Activated naive CD4-positive, alpha-beta T cell treated with anti-CD3 and anti-CD28 coated beads, Interleukin-2, amount 50 U/mL, for 72 hours (primary cell): ENCODE results near the gene ZNF432. TPM values are rescaled to one million over a fixed set of nuclear protein-coding genes. Genes with fewer than 3 reads are reported as not detected.
"Not testable (repeated sequence)": the region's sequence is repeated elsewhere in the genome, so short reads cannot be mapped to it uniquely, and the experiment has no call there.

Experiments used
- ATAC-seq, 2 donors: fragments of 150-1000 bp; cut with Tn5 transposase; 2 replicates each; pipeline ENCODE4 v1.10.0; 2021; ENCODE audit warnings: mild to moderate bottlenecking in 2 of 2, moderate library complexity in 2 of 2
- DNase-seq, 2 donors: peaks; one replicate each; pipeline ENCODE4 v3.0.0; 2021 to 2022; ENCODE audit warnings: low spot score in 2 of 2
- H3K27ac Mint-ChIP-seq, 2 donors: one replicate each; pipeline ENCODE4 v1.8.0; 2022; ENCODE audit warnings: mild to moderate bottlenecking in 2 of 2, mixed read lengths in 2 of 2
- H3K36me3 Mint-ChIP-seq, 2 donors: one replicate each; pipeline ENCODE4 v1.8.0; 2022; ENCODE audit warnings: mixed read lengths in 2 of 2
- H3K9me3 Mint-ChIP-seq, 2 donors: one replicate each; pipeline ENCODE4 v1.8.0; 2022; ENCODE audit warnings: mixed read lengths in 2 of 2
- total RNA-seq, 2 donors: library from RNA; stranded (reverse); gene quantifications; one replicate each; pipeline ENCODE4 v1.2.3, GENCODE V29; 2022

Gene ZNF432
- total RNA-seq, 2 donors from 2014 or later = 15.9 to 17.9 TPM

DNA sequence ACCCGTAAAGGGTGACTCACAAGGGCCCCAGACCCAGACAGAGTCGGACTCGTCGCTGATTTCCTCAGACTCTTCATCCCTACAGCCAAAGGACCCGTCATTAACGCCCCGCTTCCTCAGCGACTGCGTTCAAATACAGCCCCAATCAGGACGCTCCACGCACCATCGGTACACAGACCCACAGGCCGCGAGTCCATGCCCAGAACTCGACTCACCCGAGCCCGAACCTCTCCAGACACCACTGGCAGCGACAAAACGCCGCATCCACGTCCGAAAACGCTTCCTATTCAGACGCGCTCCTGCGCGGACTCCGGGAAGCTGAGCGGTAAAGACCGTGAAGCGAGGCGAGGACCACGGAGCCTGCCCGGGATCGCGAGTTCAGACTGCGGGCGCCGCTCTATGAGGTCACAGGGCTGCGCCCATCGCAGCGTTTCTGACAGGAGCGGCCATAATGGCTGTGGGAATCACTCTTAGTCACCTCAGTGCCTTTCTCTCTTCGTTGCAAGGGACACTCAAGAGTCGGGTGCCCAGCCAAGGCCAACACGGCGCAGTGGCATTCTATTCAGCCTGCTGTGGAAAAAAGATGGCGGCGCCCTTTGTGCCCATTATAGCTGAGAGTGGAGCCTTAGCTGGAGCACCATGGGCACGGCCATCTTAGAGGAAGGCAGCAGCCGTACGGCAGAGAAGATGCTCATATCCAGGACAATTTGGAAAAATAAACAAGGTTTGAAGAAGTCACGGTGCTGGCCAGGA, 20.4 kb downstream of the ZNF432 start, which contains the start of gene ZNF614:
Gene ZNF614 (minus strand): TSS at position 353 of the 753 bp plus-strand sequence. CDS start 2,634 bp downstream, outside the sequence.
- peaks cover 74 to 88% of the 10 kb centered on the region in 2 donors for H3K36me3 Mint-ChIP-seq
- peaks cover 32 to 43% of the 10 kb centered on the region in 2 donors for H3K9me3 Mint-ChIP-seq
- peak; percentile 91 to 95 for ATAC-seq
- peak; percentile 76 to 88 for DNase-seq
- H3K27ac Mint-ChIP-seq = peak within 1 kb of the TSS; percentile 95 to 96

DNA sequence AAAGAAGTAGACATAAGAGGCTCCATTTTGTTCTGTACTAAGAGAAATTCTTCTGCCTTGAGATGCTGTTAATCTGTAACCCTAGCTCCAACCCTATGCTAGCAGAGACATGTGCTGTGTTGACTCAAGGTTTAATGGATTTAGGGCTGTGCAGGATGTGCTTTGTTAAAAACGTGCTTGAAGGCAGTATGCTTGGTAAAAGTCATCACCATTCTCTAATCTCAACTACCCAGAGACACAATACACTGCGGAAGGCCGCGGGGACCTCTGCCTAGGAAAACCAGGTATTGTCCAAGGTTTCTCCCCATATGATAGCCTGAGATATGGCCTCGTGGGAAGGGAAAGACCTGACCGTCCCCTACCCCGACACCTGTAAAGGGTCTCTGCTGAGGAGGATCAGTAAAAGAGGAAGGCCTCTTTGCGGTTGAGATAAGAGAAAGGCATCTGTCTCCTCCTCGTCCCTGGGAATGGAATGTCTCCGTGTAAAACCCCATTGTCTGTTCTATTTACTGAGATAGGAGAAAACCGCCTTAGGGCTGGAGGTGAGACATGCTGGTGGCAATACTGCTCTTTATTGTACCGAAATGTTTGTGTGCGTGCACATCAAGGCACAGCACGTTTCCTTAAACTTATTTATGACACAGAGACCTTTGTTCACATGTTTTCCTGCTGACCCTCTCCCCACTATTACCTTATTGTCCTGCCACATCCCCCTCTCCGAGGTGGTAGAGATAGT, 22.2 kb downstream of the ZNF432 start:
- H3K27ac Mint-ChIP-seq, DNase-seq, ATAC-seq: not testable (repeated sequence)
- Mint-ChIP-seq H3K36me3 (peaks cover 81 to 95% of the 10 kb centered on the region in 2 donors), H3K9me3 (peaks cover 37 to 41% of the 10 kb centered on the region in 2 donors)

- not testable (repeated sequence) for DNase-seq, H3K27ac Mint-ChIP-seq, ATAC-seq
- peaks cover 38 to 42% of the 10 kb centered on the region in 2 donors for H3K9me3 Mint-ChIP-seq
- peaks cover 91 to 95% of the 10 kb centered on the region in 2 donors for H3K36me3 Mint-ChIP-seq
Observed at GRCh38 chr19:52024478-52024877, 24.2 kb downstream of the ZNF432 start.

- Mint-ChIP-seq H3K36me3 (peaks cover 85 to 97% of the 10 kb centered on the region in 2 donors), H3K9me3 (peaks cover 44% of the 10 kb centered on the region in 2 donors), H3K27ac (no peak overlapping the region)
- DNase-seq = no peak
- no peak for ATAC-seq
Observed at GRCh38 chr19:52022193-52022592, 26.4 kb downstream of the ZNF432 start.

DNA sequence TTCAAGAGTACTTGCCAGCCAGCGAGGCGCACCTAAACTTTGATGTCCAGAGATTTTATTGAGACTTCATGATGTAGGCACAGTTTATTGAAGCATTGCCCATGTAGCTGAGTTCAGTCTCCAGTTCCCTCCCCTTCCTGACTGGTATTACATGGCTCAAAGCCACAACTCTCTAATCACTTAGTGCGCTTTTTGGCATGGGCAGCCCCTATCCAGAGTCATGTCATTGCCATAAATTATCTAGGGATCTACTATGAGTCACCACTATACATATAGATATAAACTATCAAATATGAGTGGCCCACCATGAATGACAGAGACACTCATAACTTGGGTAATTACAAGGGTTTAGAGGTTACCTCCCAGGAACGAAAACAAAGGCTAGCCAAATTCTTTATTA, 28.1 kb downstream of the ZNF432 start:
- no peak for DNase-seq
- no peak overlapping the region for H3K27ac Mint-ChIP-seq
- peaks cover 85 to 97% of the 10 kb centered on the region in 2 donors for H3K36me3 Mint-ChIP-seq
- peak in 1 of 2 donors; percentile 44 for ATAC-seq
- peaks cover 49 to 52% of the 10 kb centered on the region in 2 donors for H3K9me3 Mint-ChIP-seq

GRCh38 chr19:52010674-52011073, 38.0 kb downstream of the ZNF432 start:
- DNase-seq (no peak), ATAC-seq (no peak)
- peaks cover 16 to 21% of the 10 kb centered on the region in 2 donors for H3K9me3 Mint-ChIP-seq
- no peak overlapping the region for H3K27ac Mint-ChIP-seq
- H3K36me3 Mint-ChIP-seq = peaks cover 42 to 80% of the 10 kb centered on the region in 2 donors

DNA sequence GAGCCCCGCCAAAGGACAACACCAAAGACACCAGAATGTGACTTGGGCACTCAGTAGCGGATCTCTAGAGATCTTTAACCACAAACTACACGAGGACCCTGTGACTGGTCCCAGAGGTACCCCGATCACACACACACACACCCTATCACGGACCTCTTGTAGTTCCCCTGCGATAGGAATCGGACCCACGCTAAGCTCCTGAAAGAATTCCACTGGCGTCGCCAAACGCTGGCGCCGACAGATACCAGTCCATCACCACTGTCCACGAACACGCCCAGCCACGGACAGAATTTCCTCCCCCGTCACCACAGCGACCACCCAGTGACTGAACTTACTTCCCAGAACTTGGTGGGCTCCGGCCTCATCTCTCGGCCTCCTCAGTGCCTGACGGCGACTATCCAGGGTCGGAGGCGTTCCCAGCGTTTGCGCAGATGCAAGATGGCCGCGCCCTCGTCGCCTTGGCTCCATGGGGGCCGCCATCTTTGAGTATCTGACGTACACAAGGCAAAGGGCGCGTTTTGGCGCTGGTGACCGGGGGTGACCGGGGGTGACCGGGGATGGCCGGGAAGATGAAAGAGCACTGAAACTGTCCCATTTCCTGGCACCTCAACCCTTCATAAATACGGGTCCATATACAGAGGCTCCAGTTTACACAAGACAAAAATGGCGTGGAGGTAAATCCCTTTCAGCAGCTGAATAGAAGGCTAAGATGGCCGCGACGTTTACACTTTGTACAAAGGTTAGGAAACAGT, 40.7 kb downstream of the ZNF432 start, which contains the start of gene ZNF615:
Gene ZNF615 (minus strand): TSS at position 406 of the 752 bp plus-strand sequence. CDS start 4,500 bp downstream, outside the sequence.
- Mint-ChIP-seq H3K27ac (peak within 1 kb of the TSS; percentile 90 to 98), H3K36me3 (peaks cover 45 to 89% of the 10 kb centered on the region in 2 donors), H3K9me3 (peaks cover 21 to 23% of the 10 kb centered on the region in 2 donors)
- peak; percentile 95 to 97 for ATAC-seq
- DNase-seq = peak; percentile 87 to 89

GRCh38 chr19:52007451-52007805, 41.2 kb downstream of the ZNF432 start:
- ATAC-seq (peak; percentile 4 to 20), DNase-seq (no peak)
- H3K9me3 Mint-ChIP-seq = peaks cover 21% of the 10 kb centered on the region in 2 donors
- peaks cover 42 to 86% of the 10 kb centered on the region in 2 donors for H3K36me3 Mint-ChIP-seq
- H3K27ac Mint-ChIP-seq = peak overlapping the region; percentile 90 to 98

- ATAC-seq (no peak), DNase-seq (no peak)
- peaks cover 50% of the 10 kb centered on the region in 2 donors for H3K9me3 Mint-ChIP-seq
Observed at GRCh38 chr19:51994048-51994644, 54.5 kb downstream of the ZNF432 start.

DNA sequence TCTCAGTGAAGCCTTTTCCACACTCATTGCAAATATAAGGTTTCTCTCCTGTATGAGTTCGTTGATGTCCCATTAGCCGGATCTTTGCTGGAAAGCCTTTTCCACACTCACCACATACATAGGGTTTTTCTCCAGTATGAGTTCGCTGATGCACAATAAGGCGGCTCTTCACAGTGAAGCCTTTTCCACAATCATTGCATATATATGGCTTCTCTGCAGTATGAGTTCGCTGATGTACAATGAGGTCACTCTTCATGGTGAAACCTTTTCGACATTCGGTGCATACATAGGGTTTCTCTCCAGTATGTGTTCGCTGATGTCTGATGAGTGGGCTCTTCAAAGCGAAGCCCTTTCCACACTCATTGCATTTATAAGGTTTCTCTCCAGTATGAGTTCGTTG, 55.2 kb downstream of the ZNF432 start:
- Mint-ChIP-seq H3K9me3 (peaks cover 55% of the 10 kb centered on the region in 2 donors), H3K27ac (no peak overlapping the region), H3K36me3 (peaks cover 78 to 88% of the 10 kb centered on the region in 2 donors)
- ATAC-seq (no peak), DNase-seq (no peak)

More at GRCh38 chr19:51994048-51994644, 54.5 kb downstream of the ZNF432 start:
- H3K27ac Mint-ChIP-seq = no peak overlapping the region
- H3K36me3 Mint-ChIP-seq = peaks cover 78 to 88% of the 10 kb centered on the region in 2 donors

DNA sequence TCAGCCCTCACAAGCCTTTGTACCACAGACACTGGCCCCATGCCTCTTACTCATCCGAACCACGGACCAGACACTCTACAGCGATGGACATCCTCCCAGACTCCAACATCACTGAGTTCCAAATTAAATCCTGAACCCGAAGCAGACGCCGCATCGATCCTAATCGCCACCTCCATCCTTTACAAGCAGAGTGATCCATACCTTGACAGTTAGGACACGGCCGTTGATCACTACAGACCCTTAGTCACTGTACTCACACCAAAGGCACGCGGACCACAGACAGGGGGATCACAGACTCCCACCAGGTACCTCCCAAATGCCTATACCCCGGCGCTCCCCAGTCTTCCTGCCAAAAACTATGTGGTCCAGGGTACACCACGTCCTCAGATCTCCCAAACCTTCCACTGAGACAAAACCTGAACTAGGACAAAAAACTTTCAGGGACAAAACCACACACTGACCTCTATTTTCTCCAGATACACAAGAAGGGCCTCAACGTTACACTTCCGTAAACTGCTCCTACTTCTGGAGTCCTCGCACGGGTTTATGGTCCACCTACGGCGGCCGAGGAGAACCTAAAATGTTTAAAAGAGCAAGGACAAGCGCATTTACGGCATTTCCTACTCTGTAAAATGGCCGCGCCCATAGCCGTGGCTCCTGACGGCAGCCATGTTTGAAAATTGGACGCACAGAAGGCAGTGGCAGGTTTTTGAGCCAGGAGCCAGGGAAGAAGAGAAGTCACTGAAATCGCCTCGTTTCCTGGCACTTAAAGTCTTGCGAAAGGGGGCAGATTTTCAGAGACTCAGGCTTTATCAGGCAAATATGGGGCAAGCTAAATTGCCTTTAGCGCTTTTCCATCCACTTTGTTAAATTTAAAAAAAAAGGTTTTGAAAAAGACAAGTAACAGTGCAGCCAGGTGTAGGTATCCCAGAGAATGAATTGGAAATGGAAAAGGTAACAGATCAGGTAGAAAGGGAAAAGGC, 62.0 kb downstream of the ZNF432 start, which contains the start of gene ZNF350:
Gene ZNF350 (minus strand): TSS at position 532 of the 983 bp plus-strand sequence. CDS start 12,480 bp downstream, outside the sequence.
- Mint-ChIP-seq H3K9me3 (peaks cover 34 to 56% of the 10 kb centered on the region in 2 donors), H3K27ac (peak within 1 kb of the TSS; percentile 88 to 90)
- peak; percentile 91 to 98 for ATAC-seq

GRCh38 chr19:51983361-51983760, 65.3 kb downstream of the ZNF432 start:
- ATAC-seq (no peak), DNase-seq (no peak)
- H3K36me3 Mint-ChIP-seq = peaks cover 68 to 83% of the 10 kb centered on the region in 2 donors
- H3K9me3 Mint-ChIP-seq = peaks cover 34 to 53% of the 10 kb centered on the region in 2 donors
- H3K27ac Mint-ChIP-seq = no peak overlapping the region

More for the DNA sequence above, 62.0 kb downstream of the ZNF432 start, which contains the start of gene ZNF350:
- DNase-seq = peak; percentile 76
- peaks cover 59 to 75% of the 10 kb centered on the region in 2 donors for H3K36me3 Mint-ChIP-seq
